IPS-18c (cell line): Measurements from ENCODE around the gene OXLD1.

Source experiments
- H3K4me3 ChIP-seq: 2 replicates; pipeline ENCODE4 v1.7.0; 2013; ENCODE audit warnings: low read depth, mild to moderate bottlenecking, low read length, moderate library complexity; ENCODE audit not compliant: insufficient read depth
- H3K9me3 ChIP-seq: one replicate; pipeline ENCODE4 v1.6.1; 2013; ENCODE audit warnings: mild to moderate bottlenecking, low read length, moderate library complexity; ENCODE audit not compliant: control insufficient read depth, insufficient read depth

OXLD1 gene

GRCh38 chr17:81665205-81666091 is 957 bp downstream of the OXLD1 start:
- peak overlapping the region; percentile 91 for H3K4me3 ChIP-seq
- H3K9me3 ChIP-seq: peaks cover 5% of the 10 kb centered on the region

GRCh38 chr17:81664051-81664470 is 2.3 kb downstream of the OXLD1 start:
- peaks cover 5% of the 10 kb centered on the region for H3K9me3 ChIP-seq
- H3K4me3 ChIP-seq: no peak overlapping the region

- Histone ChIP-seq H3K4me3 (no peak overlapping the region), H3K9me3 (peaks cover 5% of the 10 kb centered on the region)
These were observed 4.4 kb downstream of the OXLD1 start for GRCh38 chr17:81662002-81662401.

- H3K4me3 ChIP-seq: no peak overlapping the region
- peaks cover 5% of the 10 kb centered on the region for H3K9me3 ChIP-seq
These were observed 6.0 kb downstream of the OXLD1 start for GRCh38 chr17:81660441-81660840.

GRCh38 chr17:81659038-81659437 is 7.4 kb downstream of the OXLD1 start:
- H3K9me3 ChIP-seq: peaks cover 5% of the 10 kb centered on the region
- H3K4me3 ChIP-seq: no peak overlapping the region

GRCh38 chr17:81656835-81657234 is 9.6 kb downstream of the OXLD1 start:
- Histone ChIP-seq H3K9me3 (peaks cover 2% of the 10 kb centered on the region), H3K4me3 (no peak overlapping the region)

GRCh38 chr17:81656118-81656743 is 10.2 kb downstream of the OXLD1 start, which contains the start of gene PDE6G:
Gene PDE6G, minus strand, starts transcription at chr17:81656542. Its CDS starts 3,237 bp downstream, at chr17:81653305.
- Histone ChIP-seq H3K4me3 (no peak within 1 kb of the TSS), H3K9me3 (peaks cover 2% of the 10 kb centered on the region)

- H3K4me3 ChIP-seq: no peak overlapping the region
- H3K9me3 ChIP-seq: peaks cover 2% of the 10 kb centered on the region
These were observed 10.9 kb downstream of the OXLD1 start for GRCh38 chr17:81655378-81656117.

GRCh38 chr17:81652906-81653771 is 13.3 kb downstream of the OXLD1 start:
- peaks cover 2% of the 10 kb centered on the region for H3K9me3 ChIP-seq
- H3K4me3 ChIP-seq: peak overlapping the region; percentile 20; the same call in 1 of the 2 replicates

- H3K4me3 ChIP-seq: no peak overlapping the region
- peaks cover 2% of the 10 kb centered on the region for H3K9me3 ChIP-seq
These were observed 14.7 kb downstream of the OXLD1 start for GRCh38 chr17:81651692-81652091.

GRCh38 chr17:81650951-81651350 is 15.5 kb downstream of the OXLD1 start:
- Histone ChIP-seq H3K4me3 (no peak overlapping the region), H3K9me3 (peaks cover 2% of the 10 kb centered on the region)

GRCh38 chr17:81648707-81649085 is 17.7 kb downstream of the OXLD1 start:
- peaks cover 1% of the 10 kb centered on the region for H3K9me3 ChIP-seq
- H3K4me3 ChIP-seq: peak overlapping the region; percentile 44; the same call in 1 of the 2 replicates

- no peaks in the 10 kb centered on the region for H3K9me3 ChIP-seq
- peak overlapping the region; percentile 44 for H3K4me3 ChIP-seq
These were observed 18.2 kb downstream of the OXLD1 start for GRCh38 chr17:81648013-81648706.

GRCh38 chr17:81647640-81648012 is 18.8 kb downstream of the OXLD1 start:
- Histone ChIP-seq H3K4me3 (peak overlapping the region; percentile 44), H3K9me3 (no peaks in the 10 kb centered on the region)

- H3K9me3 ChIP-seq: no peaks in the 10 kb centered on the region
- 0 out of 2 replicates have a peak overlapping the region, but pooled peaks have one; percentile 44 for H3K4me3 ChIP-seq
These were observed 19.4 kb downstream of the OXLD1 start for GRCh38 chr17:81646869-81647600.
